ENCODE data around the gene SPATA45.
"Not testable (repeated sequence)": the region's sequence is repeated elsewhere in the genome, so short reads cannot be mapped to it uniquely, and the experiment has no call there.

The SPATA45 gene

DNA sequence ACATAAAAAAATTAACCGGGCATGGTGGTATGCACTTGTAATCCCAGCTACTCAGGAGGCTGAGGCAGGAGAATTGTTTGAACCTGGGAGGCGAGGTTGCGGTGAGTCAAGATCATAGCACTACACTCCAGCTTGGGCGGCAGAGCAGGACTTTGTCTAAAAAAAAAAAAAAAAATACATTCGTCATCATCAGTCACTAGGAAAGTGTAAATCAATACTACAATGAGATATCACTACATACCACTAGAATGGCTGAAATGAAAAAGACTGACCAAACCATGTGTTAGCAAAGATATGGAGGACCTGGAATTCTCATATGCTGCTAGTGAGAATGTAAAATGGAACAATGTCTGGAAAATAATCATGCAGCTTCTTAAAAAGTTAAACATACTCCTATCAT is 9.3 kb downstream of the SPATA45 start:
- CTCF ChIA-PET: no interaction called here
- Histone ChIP-seq H3K9me3 (ENCODE audit: control insufficient read depth, insufficient read depth, low read depth, low read length) (no peaks in the 10 kb centered on the region), H3K27ac (ENCODE audit: extremely low read depth, low read depth, low read length) (no peak overlapping the region), H3K4me3 (ENCODE audit: low read depth, low read length) (no peak overlapping the region), H3K36me3 (ENCODE audit: control insufficient read depth in 2 of 2, insufficient read depth in 1 of 2, low read length in 2 of 2) (no peaks in the 10 kb centered on the region), H3K4me1 (ENCODE audit: control insufficient read depth, insufficient read depth, low read length) (no peaks in the 10 kb centered on the region)
- POLR2A ChIA-PET: interaction anchor here (1.8 kb wide), 1 partner anchor 20 kb away, joined by 6 read pairs; the partner anchor contains the start of gene FLVCR1
- TF ChIP-seq, protein P1, sequence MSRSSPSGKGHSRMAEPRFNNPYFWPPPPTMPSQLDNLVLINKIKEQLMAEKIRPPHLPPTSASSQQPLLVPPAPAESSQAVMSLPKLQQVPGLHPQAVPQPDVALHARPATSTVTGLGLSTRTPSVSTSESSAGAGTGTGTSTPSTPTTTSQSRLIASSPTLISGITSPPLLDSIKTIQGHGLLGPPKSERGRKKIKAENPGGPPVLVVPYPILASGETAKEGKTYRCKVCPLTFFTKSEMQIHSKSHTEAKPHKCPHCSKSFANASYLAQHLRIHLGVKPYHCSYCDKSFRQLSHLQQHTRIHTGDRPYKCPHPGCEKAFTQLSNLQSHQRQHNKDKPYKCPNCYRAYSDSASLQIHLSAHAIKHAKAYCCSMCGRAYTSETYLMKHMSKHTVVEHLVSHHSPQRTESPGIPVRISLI (tag by site-specific recombination; IDR thresholded peaks at IDR 0.05): 0 out of 2 replicates have a peak, but pooled peaks have one; percentile 12
- TF ChIP-seq ZNF19 (tag by site-specific recombination; IDR thresholded peaks at IDR 0.05; ENCODE audit: low read depth): no peak

DNA sequence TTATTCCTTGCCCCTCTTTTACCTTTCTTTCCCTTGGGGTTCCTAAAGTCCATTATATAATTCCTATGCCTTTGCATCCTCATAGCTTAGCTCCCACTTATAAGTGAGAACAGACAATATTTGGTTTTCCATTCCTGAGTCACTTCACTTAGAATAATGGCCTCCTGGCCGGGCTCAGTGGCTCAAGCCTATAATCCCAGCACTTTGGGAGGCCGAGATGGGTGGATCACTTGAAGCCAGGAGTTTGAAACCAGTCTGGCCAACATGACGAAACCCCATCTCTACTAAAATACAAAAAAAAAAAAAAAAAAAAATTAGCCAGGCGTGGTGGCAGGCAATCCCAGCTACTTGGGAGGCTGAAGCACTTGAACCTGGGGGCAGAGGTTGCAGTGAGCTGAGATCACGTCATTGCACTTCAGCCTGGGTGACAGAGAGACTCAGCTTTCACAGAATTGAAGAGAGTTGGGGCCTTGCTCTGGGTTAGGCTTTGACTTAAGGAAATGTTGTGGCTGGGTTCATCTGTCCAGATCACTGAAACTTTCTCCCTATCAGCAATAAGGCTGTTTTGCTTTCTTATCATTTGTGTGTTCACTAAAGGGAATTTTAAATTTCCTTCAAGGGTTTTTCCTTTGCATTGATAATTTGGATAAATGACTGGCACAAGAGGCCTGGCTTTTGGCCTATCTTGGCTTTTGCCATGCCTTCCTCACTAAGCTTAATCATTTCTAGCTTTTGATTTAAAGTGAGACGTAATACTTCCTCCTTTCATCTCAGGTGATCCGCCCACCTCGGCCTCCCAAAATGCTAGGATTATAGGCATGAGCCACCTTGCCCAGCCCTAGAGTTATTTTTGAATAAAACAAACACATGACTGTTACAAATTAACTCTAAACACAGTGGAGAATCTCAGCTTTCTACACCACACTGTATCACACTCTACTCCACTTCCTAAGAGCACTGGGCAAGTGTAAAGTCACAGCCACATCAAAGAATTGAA is 13.9 kb downstream of the SPATA45 start:
- H3K4me3 ChIP-seq (ENCODE audit: low read depth, low read length); H3K36me3 ChIP-seq (ENCODE audit: control insufficient read depth in 2 of 2, insufficient read depth in 1 of 2, low read length in 2 of 2); H3K27ac ChIP-seq (ENCODE audit: extremely low read depth, low read depth, low read length); POLR2A ChIA-PET; H3K4me1 ChIP-seq (ENCODE audit: control insufficient read depth, insufficient read depth, low read length); H3K9me3 ChIP-seq (ENCODE audit: control insufficient read depth, insufficient read depth, low read depth, low read length): not testable (repeated sequence)
- CTCF ChIA-PET: interaction anchor here (0.6 to 0.8 kb wide), 4 partner anchors 9 to 461 kb away, joined by 3 to 6 read pairs (median 3); no protein-coding TSS in a partner anchor

DNA sequence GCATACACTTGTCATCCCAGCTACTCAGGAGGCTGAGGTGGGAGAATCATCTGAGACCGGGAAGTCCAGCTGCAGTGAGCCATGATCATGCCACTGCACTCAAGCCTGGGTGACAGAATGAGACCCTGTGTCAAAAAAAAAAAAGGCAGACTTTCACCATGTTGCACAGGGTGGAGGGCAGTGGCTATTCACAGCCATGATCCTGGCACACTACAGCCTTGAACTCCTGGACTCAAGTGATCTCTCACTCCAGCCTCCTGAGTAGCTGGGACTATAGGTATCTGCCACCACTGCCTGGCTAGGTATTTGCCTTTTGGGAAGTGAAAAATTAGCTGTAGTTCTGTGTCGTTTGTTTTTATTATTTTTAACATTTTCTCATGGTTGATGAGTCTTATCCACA is 19.1 kb downstream of the SPATA45 start:
- Histone ChIP-seq H3K36me3 (ENCODE audit: control insufficient read depth in 2 of 2, insufficient read depth in 1 of 2, low read length in 2 of 2) (no peaks in the 10 kb centered on the region), H3K4me1 (ENCODE audit: control insufficient read depth, insufficient read depth, low read length) (no peaks in the 10 kb centered on the region), H3K9me3 (ENCODE audit: control insufficient read depth, insufficient read depth, low read depth, low read length) (no peaks in the 10 kb centered on the region), H3K4me3 (ENCODE audit: low read depth, low read length) (no peak overlapping the region), H3K27ac (ENCODE audit: extremely low read depth, low read depth, low read length) (no peak overlapping the region)
- POLR2A ChIA-PET: no interaction called here
- CTCF ChIA-PET: interaction anchor here (0.7 kb wide), 2 partner anchors 13 to 14 kb away, joined by 3 read pairs; no protein-coding TSS in a partner anchor
- TF ChIP-seq ZNF571 (tag by site-specific recombination; IDR thresholded peaks at IDR 0.05) (no peak), ZNF248 (tag by site-specific recombination; IDR thresholded peaks at IDR 0.05) (no peak), ZNF792 (tag by site-specific recombination; IDR thresholded peaks at IDR 0.05) (no peak), ZNF133 (tag by site-specific recombination; IDR thresholded peaks at IDR 0.05) (no peak)
- TF ChIP-seq, protein P2, sequence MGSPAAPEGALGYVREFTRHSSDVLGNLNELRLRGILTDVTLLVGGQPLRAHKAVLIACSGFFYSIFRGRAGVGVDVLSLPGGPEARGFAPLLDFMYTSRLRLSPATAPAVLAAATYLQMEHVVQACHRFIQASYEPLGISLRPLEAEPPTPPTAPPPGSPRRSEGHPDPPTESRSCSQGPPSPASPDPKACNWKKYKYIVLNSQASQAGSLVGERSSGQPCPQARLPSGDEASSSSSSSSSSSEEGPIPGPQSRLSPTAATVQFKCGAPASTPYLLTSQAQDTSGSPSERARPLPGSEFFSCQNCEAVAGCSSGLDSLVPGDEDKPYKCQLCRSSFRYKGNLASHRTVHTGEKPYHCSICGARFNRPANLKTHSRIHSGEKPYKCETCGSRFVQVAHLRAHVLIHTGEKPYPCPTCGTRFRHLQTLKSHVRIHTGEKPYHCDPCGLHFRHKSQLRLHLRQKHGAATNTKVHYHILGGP (tag by site-specific recombination; IDR thresholded peaks at IDR 0.05): no peak

DNA sequence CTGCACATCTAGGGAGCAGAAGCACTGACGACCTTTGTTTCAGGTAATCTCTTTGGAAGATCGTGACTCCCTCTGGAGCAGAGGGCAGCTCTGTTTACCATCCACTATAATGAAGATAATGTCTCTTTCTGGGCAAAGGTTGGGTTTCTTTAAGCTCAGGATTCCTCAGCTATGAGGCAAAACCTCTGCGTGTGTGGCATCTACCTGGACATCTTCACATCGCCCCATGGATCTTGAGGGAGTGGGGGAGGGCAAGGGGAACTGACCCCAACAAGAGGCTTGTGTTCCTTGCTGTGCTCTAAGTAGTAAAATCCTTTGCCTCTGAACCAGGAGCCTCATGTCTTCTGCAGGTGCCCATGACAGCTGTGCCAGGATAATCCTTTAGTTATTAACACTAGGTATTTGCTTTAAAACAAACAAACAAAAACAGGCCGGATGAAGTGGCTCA is 19.6 kb downstream of the SPATA45 start:
- ChIA-PET CTCF (interaction anchor here (0.7 kb wide), 1 partner anchor 13 kb away, joined by 3 read pairs; no protein-coding TSS in a partner anchor), POLR2A (interaction anchor here (1.2 kb wide), 1 partner anchor 30 kb away, joined by 3 read pairs; the partner anchor contains the start of gene FLVCR1)
- no peaks in the 10 kb centered on the region for H3K36me3 ChIP-seq (ENCODE audit: control insufficient read depth in 2 of 2, insufficient read depth in 1 of 2, low read length in 2 of 2)
- no peak for TF ChIP-seq ZNF501 (tag by site-specific recombination; IDR thresholded peaks at IDR 0.05)
- no peak for TF ChIP-seq ZSCAN16 (tag by site-specific recombination; IDR thresholded peaks at IDR 0.05)
- TF ChIP-seq, protein P3, sequence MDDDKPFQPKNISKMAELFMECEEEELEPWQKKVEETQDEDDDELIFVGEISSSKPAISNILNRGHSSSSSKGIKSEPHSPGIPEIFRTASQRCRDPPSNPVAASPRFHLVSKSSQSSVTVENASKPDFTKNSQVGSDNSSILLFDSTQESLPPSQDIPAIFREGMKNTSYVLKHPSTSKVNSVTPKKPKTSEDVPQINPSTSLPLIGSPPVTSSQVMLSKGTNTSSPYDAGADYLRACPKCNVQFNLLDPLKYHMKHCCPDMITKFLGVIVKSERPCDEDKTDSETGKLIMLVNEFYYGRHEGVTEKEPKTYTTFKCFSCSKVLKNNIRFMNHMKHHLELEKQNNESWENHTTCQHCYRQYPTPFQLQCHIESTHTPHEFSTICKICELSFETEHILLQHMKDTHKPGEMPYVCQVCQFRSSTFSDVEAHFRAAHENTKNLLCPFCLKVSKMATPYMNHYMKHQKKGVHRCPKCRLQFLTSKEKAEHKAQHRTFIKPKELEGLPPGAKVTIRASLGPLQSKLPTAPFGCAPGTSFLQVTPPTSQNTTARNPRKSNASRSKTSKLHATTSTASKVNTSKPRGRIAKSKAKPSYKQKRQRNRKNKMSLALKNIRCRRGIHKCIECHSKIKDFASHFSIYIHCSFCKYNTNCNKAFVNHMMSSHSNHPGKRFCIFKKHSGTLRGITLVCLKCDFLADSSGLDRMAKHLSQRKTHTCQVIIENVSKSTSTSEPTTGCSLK (tag by site-specific recombination; IDR thresholded peaks at IDR 0.05): no peak
- no peak for TF ChIP-seq IKZF3 (tag by site-specific recombination; IDR thresholded peaks at IDR 0.05)
- TF ChIP-seq BCL11A (tag by site-specific recombination; IDR thresholded peaks at IDR 0.05; ENCODE audit: low read depth): no peak
- no peak for TF ChIP-seq ZNF658 (tag by site-specific recombination; IDR thresholded peaks at IDR 0.05)
- H3K27ac ChIP-seq (ENCODE audit: extremely low read depth, low read depth, low read length): no peak overlapping the region
- H3K9me3 ChIP-seq (ENCODE audit: control insufficient read depth, insufficient read depth, low read depth, low read length): no peaks in the 10 kb centered on the region
- no peak overlapping the region for H3K4me3 ChIP-seq (ENCODE audit: low read depth, low read length)
- H3K4me1 ChIP-seq (ENCODE audit: control insufficient read depth, insufficient read depth, low read length): no peaks in the 10 kb centered on the region
